Measurements from ENCODE around the gene EXOSC2. TPM values are rescaled to one million over a fixed set of nuclear protein-coding genes. Genes with fewer than 3 reads are reported as not detected.

EXOSC2 gene
- total and polyA plus RNA-seq, 2 of the 13 experiments (the other 11 are each of a cell fraction or from before 2014, with no cell fraction given), result 27.5 to 63.8 TPM

DNA sequence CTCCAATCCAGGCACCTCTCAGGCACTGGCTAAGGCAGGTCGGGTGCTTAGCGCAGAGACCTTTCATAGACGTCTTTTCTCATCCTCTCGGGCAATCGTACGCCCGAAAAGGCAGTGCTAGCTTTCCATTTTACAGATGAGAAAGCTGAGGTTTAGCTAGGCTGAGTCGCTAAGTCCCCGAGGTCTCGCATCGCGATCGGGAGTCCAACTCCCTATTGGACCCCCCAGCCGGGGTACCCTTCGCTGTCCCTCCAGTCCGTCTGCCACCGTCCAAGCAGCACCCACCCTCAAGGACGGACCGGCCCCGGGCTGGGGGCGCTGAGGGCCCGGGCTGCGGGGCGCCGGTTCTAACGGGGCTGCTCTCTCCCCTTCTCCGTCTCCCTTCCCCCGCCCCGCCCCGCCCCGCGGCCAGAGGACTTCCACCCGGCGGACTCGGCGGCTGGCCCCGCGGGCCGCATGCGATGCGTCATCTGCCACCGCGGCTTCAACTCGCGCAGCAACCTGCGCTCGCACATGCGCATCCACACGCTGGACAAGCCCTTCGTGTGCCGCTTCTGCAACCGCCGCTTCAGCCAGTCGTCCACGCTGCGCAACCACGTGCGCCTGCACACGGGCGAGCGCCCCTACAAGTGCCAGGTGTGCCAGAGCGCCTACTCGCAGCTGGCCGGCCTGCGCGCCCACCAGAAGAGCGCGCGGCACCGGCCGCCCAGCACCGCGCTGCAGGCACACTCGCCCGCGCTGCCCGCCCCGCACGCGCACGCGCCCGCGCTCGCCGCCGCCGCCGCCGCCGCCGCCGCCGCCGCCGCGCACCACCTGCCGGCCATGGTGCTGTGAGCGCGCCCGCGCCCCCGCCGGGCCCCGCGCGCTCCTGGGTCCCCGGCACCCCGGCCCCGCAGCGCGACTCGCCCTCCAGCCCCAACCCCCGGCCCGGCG is 12.5 kb upstream of the EXOSC2 start (continued):
- TF ChIP-seq, protein P1, sequence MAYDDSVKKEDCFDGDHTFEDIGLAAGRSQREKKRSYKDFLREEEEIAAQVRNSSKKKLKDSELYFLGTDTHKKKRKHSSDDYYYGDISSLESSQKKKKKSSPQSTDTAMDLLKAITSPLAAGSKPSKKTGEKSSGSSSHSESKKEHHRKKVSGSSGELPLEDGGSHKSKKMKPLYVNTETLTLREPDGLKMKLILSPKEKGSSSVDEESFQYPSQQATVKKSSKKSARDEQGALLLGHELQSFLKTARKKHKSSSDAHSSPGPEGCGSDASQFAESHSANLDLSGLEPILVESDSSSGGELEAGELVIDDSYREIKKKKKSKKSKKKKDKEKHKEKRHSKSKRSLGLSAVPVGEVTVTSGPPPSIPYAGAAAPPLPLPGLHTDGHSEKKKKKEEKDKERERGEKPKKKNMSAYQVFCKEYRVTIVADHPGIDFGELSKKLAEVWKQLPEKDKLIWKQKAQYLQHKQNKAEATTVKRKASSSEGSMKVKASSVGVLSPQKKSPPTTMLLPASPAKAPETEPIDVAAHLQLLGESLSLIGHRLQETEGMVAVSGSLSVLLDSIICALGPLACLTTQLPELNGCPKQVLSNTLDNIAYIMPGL (CRISPR knock-in tag; IDR thresholded peaks at IDR 0.05; ENCODE audit: borderline replicate concordance in 1 of 2, low read depth in 1 of 2), result no peak
- TF ChIP-seq AGO1 (IDR thresholded peaks at IDR 0.05; ENCODE audit: low read depth, low read length, poor library complexity, severe bottlenecking), result no peak
- TF ChIP-seq, protein P2, sequence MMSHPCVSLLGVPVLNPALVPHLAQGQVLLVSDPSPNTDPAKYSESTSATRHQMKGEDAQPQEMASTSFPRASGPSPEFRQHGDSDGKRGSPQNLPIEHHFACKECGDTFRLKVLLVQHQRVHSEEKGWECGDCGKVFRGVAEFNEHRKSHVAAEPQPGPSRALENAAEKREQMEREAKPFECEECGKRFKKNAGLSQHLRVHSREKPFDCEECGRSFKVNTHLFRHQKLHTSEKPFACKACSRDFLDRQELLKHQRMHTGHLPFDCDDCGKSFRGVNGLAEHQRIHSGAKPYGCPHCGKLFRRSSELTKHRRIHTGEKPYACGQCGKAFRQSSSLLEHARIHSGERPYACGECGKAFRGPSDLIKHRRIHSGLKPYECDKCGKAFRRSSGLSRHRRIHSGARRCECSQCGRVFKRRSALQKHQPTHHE (CRISPR knock-in tag; IDR thresholded peaks at IDR 0.05; ENCODE audit: borderline replicate concordance), result no peak
- TF ChIP-seq GABPB1 (CRISPR knock-in tag; IDR thresholded peaks at IDR 0.05), result peak; percentile 72; the same call in 1 of the 2 replicates
- TF ChIP-seq ZZZ3 (CRISPR knock-in tag; IDR thresholded peaks at IDR 0.05; ENCODE audit: borderline replicate concordance), result no peak
- TF ChIP-seq HNRNPH1 (optimal IDR thresholded peaks at IDR 0.05; ENCODE audit: low read depth, low read length), result no peak
- no peak for TF ChIP-seq ZFP62 (CRISPR knock-in tag; IDR thresholded peaks at IDR 0.05)
- no peak for TF ChIP-seq ZNF670 (CRISPR knock-in tag; IDR thresholded peaks at IDR 0.05; ENCODE audit: borderline replicate concordance)
- TF ChIP-seq NFIC (IDR thresholded peaks at IDR 0.05; ENCODE audit: low read length), result no peak
- TF ChIP-seq ELF4 (CRISPR knock-in tag; IDR thresholded peaks at IDR 0.05; ENCODE audit: borderline replicate concordance), result no peak; the same call in 1 of the 2 replicates
- TF ChIP-seq SIN3A (IDR thresholded peaks at IDR 0.05; ENCODE audit: borderline replicate concordance, low read depth, low read length), result no peak
- TF ChIP-seq KDM1A (CRISPR knock-in tag; IDR thresholded peaks at IDR 0.05), result peak; percentile 70
- TF ChIP-seq ZNF782 (CRISPR knock-in tag; IDR thresholded peaks at IDR 0.05; ENCODE audit: borderline replicate concordance), result no peak; the same call in 1 of the 2 replicates
- no peak for TF ChIP-seq RAD51 (IDR thresholded peaks at IDR 0.05; ENCODE audit: borderline replicate concordance)
- no peak for TF ChIP-seq ZNF543 (CRISPR knock-in tag; IDR thresholded peaks at IDR 0.05)
- TF ChIP-seq TEAD2 (CRISPR knock-in tag; IDR thresholded peaks at IDR 0.05), result no peak; the same call in 1 of the 2 replicates
- TF ChIP-seq MBD4 (IDR thresholded peaks at IDR 0.05; ENCODE audit: borderline replicate concordance, low read length), result no peak
- TF ChIP-seq, protein P3, sequence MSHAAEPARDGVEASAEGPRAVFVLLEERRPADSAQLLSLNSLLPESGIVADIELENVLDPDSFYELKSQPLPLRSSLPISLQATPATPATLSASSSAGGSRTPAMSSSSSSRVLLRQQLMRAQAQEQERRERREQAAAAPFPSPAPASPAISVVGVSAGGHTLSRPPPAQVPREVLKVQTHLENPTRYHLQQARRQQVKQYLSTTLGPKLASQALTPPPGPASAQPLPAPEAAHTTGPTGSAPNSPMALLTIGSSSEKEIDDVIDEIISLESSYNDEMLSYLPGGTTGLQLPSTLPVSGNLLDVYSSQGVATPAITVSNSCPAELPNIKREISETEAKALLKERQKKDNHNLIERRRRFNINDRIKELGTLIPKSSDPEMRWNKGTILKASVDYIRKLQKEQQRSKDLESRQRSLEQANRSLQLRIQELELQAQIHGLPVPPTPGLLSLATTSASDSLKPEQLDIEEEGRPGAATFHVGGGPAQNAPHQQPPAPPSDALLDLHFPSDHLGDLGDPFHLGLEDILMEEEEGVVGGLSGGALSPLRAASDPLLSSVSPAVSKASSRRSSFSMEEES (CRISPR knock-in tag; IDR thresholded peaks at IDR 0.05), result peak; percentile 79
- TF ChIP-seq, protein P4, sequence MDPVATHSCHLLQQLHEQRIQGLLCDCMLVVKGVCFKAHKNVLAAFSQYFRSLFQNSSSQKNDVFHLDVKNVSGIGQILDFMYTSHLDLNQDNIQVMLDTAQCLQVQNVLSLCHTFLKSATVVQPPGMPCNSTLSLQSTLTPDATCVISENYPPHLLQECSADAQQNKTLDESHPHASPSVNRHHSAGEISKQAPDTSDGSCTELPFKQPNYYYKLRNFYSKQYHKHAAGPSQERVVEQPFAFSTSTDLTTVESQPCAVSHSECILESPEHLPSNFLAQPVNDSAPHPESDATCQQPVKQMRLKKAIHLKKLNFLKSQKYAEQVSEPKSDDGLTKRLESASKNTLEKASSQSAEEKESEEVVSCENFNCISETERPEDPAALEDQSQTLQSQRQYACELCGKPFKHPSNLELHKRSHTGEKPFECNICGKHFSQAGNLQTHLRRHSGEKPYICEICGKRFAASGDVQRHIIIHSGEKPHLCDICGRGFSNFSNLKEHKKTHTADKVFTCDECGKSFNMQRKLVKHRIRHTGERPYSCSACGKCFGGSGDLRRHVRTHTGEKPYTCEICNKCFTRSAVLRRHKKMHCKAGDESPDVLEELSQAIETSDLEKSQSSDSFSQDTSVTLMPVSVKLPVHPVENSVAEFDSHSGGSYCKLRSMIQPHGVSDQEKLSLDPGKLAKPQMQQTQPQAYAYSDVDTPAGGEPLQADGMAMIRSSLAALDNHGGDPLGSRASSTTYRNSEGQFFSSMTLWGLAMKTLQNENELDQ (CRISPR knock-in tag; IDR thresholded peaks at IDR 0.05; ENCODE audit: borderline replicate concordance), result no peak
- TF ChIP-seq SNRNP70 (IDR thresholded peaks at IDR 0.05; ENCODE audit: low read depth, low read length), result no peak
